Measurements from ENCODE around the gene CPSF4L. TPM values are rescaled to one million over a fixed set of nuclear protein-coding genes. Genes with fewer than 3 reads are reported as not detected.

CPSF4L gene
- total and polyA plus RNA-seq, 4 donors = 0.81 TPM; not detected in 3

GRCh38 chr17:73285603-73285908 lies 23.9 kb upstream of the CPSF4L start:
- Histone ChIP-seq H3K9me3 (ENCODE audit: control insufficient read depth, low read length) (no peaks in the 10 kb centered on the region), H3K4me1 (ENCODE audit: control insufficient read depth in 1 of 2, insufficient read depth in 2 of 2, low read length in 2 of 2) (no peaks in the 10 kb centered on the region), H3K27ac (ENCODE audit: low read depth in 1 of 2, low read length in 2 of 2) (no peak overlapping the region), H3K27me3 (ENCODE audit: control insufficient read depth in 1 of 2, insufficient read depth in 2 of 2, low read length in 1 of 2) (no peaks in the 10 kb centered on the region), H3K4me3 (ENCODE audit: low read length in 2 of 2) (no peak overlapping the region), H3K36me3 (ENCODE audit: control insufficient read depth in 1 of 2, insufficient read depth in 2 of 2, low read length in 1 of 2) (no peaks in the 10 kb centered on the region)
- 82 to 85% methylated on average over 11 to 15 of the region's 15 CpGs for WGBS, 2 donors
- intact Hi-C loops (cut with DNase I) = no loop called here
- no peak for DNase-seq
- no peak for ATAC-seq (ENCODE audit: low FRiP score)

DNA sequence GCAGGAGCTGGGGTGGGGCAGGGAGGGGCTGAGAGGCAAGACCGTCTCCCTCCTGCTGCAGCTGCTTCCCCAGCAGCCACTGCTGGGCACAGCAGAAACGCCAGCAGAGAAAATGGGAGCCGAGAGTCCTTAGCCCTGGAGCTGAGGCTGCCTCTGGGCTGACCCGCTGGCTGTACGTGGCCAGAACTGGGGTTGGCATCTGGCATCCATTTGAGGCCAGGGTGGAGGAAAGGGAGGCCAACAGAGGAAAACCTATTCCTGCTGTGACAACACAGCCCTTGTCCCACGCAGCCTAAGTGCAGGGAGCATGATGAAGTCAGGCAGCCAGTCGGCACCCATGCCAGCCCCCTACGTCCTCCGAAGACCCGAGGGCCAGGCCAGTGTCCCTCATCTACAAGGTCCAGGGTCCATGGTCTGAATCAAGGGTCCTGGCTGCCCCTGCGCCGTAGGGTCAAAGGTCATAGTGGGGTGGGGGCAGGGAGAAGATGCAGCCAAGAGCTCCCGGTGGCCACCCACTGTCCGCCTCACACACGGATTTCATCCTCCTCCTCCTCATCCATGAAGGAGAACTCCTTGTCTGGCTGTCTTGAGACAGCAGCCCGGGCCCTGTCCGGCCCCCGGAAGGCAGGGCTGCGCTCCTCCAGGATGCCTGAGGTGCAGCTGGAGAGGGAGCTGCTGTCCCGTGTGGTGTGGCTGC lies 23.4 kb upstream of the CPSF4L start:
- no peak overlapping the region for H3K27ac ChIP-seq (ENCODE audit: low read depth in 1 of 2, low read length in 2 of 2)
- H3K4me1 ChIP-seq (ENCODE audit: control insufficient read depth in 1 of 2, insufficient read depth in 2 of 2, low read length in 2 of 2) = no peaks in the 10 kb centered on the region
- intact Hi-C loops (cut with DNase I) = no loop called here
- H3K36me3 ChIP-seq (ENCODE audit: control insufficient read depth in 1 of 2, insufficient read depth in 2 of 2, low read length in 1 of 2) = no peaks in the 10 kb centered on the region
- H3K9me3 ChIP-seq (ENCODE audit: control insufficient read depth, low read length) = no peaks in the 10 kb centered on the region
- DNase-seq (no peak), ATAC-seq (ENCODE audit: low FRiP score) (no peak)
- no peaks in the 10 kb centered on the region for H3K27me3 ChIP-seq (ENCODE audit: control insufficient read depth in 1 of 2, insufficient read depth in 2 of 2, low read length in 1 of 2)
- 67 to 78% methylated on average over 18 to 20 of the region's 20 CpGs for WGBS, 2 donors
- no peak overlapping the region for H3K4me3 ChIP-seq (ENCODE audit: low read length in 2 of 2)

- intact Hi-C loops (cut with DNase I) = no loop called here
- DNase-seq = no peak
- Histone ChIP-seq H3K36me3 (ENCODE audit: control insufficient read depth in 1 of 2, insufficient read depth in 2 of 2, low read length in 1 of 2) (no peaks in the 10 kb centered on the region), H3K27ac (ENCODE audit: low read depth in 1 of 2, low read length in 2 of 2) (no peak overlapping the region), H3K4me3 (ENCODE audit: low read length in 2 of 2) (no peak overlapping the region), H3K4me1 (ENCODE audit: control insufficient read depth in 1 of 2, insufficient read depth in 2 of 2, low read length in 2 of 2) (no peaks in the 10 kb centered on the region), H3K9me3 (ENCODE audit: control insufficient read depth, low read length) (no peaks in the 10 kb centered on the region), H3K27me3 (ENCODE audit: control insufficient read depth in 1 of 2, insufficient read depth in 2 of 2, low read length in 1 of 2) (no peaks in the 10 kb centered on the region)
- no peak for ATAC-seq (ENCODE audit: low FRiP score)
- 73 to 76% methylated on average over 8 of the region's 8 CpGs for WGBS, 2 donors
Observed at GRCh38 chr17:73284354-73284753, 22.7 kb upstream of the CPSF4L start.

DNA sequence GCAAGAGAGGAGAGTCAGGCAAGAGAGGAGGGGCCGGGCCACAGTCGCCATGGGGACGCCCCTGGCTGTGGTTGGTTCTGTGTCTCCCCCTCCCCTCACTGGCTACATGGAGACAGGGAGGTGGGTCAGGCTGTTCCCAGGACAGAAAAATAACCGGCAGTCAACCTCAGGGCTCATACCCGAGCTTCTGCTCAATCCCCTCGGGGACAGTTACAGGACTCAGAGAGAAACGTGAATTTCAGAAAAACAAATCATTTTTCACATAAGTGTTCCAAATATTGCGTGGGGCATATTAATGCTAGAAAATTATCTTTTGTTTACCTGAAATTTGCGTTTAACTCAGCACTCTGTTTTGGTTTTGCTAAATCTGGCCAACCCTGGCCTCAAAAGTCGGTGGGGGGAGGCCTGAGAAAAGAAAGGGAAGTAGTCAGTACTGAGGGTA lies 22.2 kb upstream of the CPSF4L start:
- Histone ChIP-seq H3K9me3 (ENCODE audit: control insufficient read depth, low read length) (no peaks in the 10 kb centered on the region), H3K27ac (ENCODE audit: low read depth in 1 of 2, low read length in 2 of 2) (no peak overlapping the region), H3K36me3 (ENCODE audit: control insufficient read depth in 1 of 2, insufficient read depth in 2 of 2, low read length in 1 of 2) (no peaks in the 10 kb centered on the region), H3K4me3 (ENCODE audit: low read length in 2 of 2) (no peak overlapping the region), H3K4me1 (ENCODE audit: control insufficient read depth in 1 of 2, insufficient read depth in 2 of 2, low read length in 2 of 2) (no peaks in the 10 kb centered on the region), H3K27me3 (ENCODE audit: control insufficient read depth in 1 of 2, insufficient read depth in 2 of 2, low read length in 1 of 2) (no peaks in the 10 kb centered on the region)
- WGBS, 2 donors = 28 to 47% methylated on average over 10 of the region's 10 CpGs
- ATAC-seq (ENCODE audit: low FRiP score) = no peak
- DNase-seq = no peak
- intact Hi-C loops (cut with DNase I) = no loop called here

DNA sequence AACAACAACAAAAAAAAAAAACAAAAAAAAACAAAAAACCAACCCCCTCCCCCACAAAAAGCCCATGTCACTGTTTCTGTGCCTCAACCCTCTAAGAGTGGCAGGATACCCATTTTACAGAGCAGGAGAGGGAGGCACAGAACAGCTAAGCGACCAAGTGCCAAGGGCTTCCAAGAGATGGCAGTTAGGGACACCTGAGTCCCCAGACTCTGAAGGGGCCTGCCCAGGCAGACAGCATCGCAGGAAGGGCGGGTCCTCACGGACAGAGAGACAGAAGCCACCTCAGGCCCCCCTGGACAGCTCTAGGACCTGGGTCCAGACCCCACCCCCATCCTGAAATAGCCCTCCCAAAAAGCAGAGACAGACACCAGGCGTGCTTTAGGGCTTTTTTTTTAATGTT lies 21.6 kb upstream of the CPSF4L start:
- Histone ChIP-seq H3K4me3 (ENCODE audit: low read length in 2 of 2) (no peak overlapping the region), H3K9me3 (ENCODE audit: control insufficient read depth, low read length) (no peaks in the 10 kb centered on the region), H3K36me3 (ENCODE audit: control insufficient read depth in 1 of 2, insufficient read depth in 2 of 2, low read length in 1 of 2) (no peaks in the 10 kb centered on the region), H3K27ac (ENCODE audit: low read depth in 1 of 2, low read length in 2 of 2) (no peak overlapping the region), H3K4me1 (ENCODE audit: control insufficient read depth in 1 of 2, insufficient read depth in 2 of 2, low read length in 2 of 2) (peaks cover 0 to 3% of the 10 kb centered on the region in 2 donors), H3K27me3 (ENCODE audit: control insufficient read depth in 1 of 2, insufficient read depth in 2 of 2, low read length in 1 of 2) (no peaks in the 10 kb centered on the region)
- intact Hi-C loops (cut with DNase I) = no loop called here
- ATAC-seq (ENCODE audit: low FRiP score) (no peak), DNase-seq (no peak)
- WGBS, 2 donors = 85 to 89% methylated on average over 5 of the region's 5 CpGs

DNA sequence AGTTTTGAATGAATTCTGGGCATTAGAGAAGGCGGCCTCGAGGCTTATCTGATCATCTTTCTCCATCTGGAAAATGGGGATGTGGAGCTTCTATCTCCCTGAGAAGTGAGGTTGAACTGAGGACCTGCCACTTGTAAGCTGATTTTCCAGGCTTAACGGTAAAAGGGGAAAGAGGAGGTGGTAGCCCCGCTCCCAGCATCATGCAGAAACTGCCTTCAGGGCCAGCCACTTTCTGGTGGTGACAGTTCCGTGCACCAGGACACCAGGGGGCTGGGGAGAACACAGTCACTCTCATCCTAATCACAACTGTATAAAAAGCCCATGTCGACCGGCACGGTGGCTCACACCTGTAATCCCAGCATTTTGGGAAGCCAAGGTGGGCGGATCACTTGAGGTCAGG lies 20.9 kb upstream of the CPSF4L start:
- intact Hi-C loops (cut with DNase I) = no loop called here
- ATAC-seq (ENCODE audit: low FRiP score) (no peak), DNase-seq (no peak)
- no peaks in the 10 kb centered on the region for H3K27me3 ChIP-seq (ENCODE audit: control insufficient read depth in 1 of 2, insufficient read depth in 2 of 2, low read length in 1 of 2)
- no peaks in the 10 kb centered on the region for H3K36me3 ChIP-seq (ENCODE audit: control insufficient read depth in 1 of 2, insufficient read depth in 2 of 2, low read length in 1 of 2)
- no peaks in the 10 kb centered on the region for H3K9me3 ChIP-seq (ENCODE audit: control insufficient read depth, low read length)
- peaks cover 0 to 3% of the 10 kb centered on the region in 2 donors for H3K4me1 ChIP-seq (ENCODE audit: control insufficient read depth in 1 of 2, insufficient read depth in 2 of 2, low read length in 2 of 2)
- H3K4me3 ChIP-seq (ENCODE audit: low read length in 2 of 2) = no peak overlapping the region
- 92 to 97% methylated on average over 9 of the region's 9 CpGs for WGBS, 2 donors
- no peak overlapping the region for H3K27ac ChIP-seq (ENCODE audit: low read depth in 1 of 2, low read length in 2 of 2)

DNA sequence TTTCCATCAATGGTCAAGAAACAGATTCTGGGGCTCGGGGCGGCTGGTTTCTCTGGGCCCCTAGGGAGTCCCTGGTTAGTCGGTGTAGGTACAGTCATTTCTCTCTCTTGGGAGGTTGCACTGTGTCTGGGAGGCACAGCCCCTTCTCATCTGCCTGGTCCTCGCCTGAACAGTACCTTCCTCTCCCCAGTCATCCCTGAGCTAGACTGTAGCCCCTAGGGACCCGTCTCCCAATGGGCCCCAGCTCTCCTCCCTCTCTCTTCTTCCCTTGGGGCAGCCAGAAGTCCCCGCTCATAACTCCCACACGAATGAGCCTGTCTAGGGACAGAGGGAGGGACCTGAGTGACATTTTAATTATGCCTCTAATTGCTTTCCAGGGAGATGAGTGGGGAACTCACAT lies 20.2 kb upstream of the CPSF4L start:
- intact Hi-C loops (cut with DNase I) = no loop called here
- WGBS, 2 donors = 81 to 84% methylated on average over 7 of the region's 7 CpGs
- no peak for ATAC-seq (ENCODE audit: low FRiP score)
- Histone ChIP-seq H3K9me3 (ENCODE audit: control insufficient read depth, low read length) (no peaks in the 10 kb centered on the region), H3K27me3 (ENCODE audit: control insufficient read depth in 1 of 2, insufficient read depth in 2 of 2, low read length in 1 of 2) (no peaks in the 10 kb centered on the region), H3K36me3 (ENCODE audit: control insufficient read depth in 1 of 2, insufficient read depth in 2 of 2, low read length in 1 of 2) (no peaks in the 10 kb centered on the region), H3K4me1 (ENCODE audit: control insufficient read depth in 1 of 2, insufficient read depth in 2 of 2, low read length in 2 of 2) (peaks cover 0 to 3% of the 10 kb centered on the region in 2 donors), H3K27ac (ENCODE audit: low read depth in 1 of 2, low read length in 2 of 2) (no peak overlapping the region), H3K4me3 (ENCODE audit: low read length in 2 of 2) (no peak overlapping the region)
- DNase-seq = no peak

GRCh38 chr17:73280191-73280590 lies 18.5 kb upstream of the CPSF4L start:
- intact Hi-C loops (cut with DNase I) = no loop called here
- WGBS, 2 donors = 97 to 98% methylated on average over 12 of the region's 12 CpGs
- ATAC-seq (ENCODE audit: low FRiP score) = no peak
- Histone ChIP-seq H3K36me3 (ENCODE audit: control insufficient read depth in 1 of 2, insufficient read depth in 2 of 2, low read length in 1 of 2) (no peaks in the 10 kb centered on the region), H3K4me1 (ENCODE audit: control insufficient read depth in 1 of 2, insufficient read depth in 2 of 2, low read length in 2 of 2) (peaks cover 0 to 3% of the 10 kb centered on the region in 2 donors), H3K9me3 (ENCODE audit: control insufficient read depth, low read length) (no peaks in the 10 kb centered on the region), H3K27me3 (ENCODE audit: control insufficient read depth in 1 of 2, insufficient read depth in 2 of 2, low read length in 1 of 2) (no peaks in the 10 kb centered on the region), H3K4me3 (ENCODE audit: low read length in 2 of 2) (no peak overlapping the region), H3K27ac (ENCODE audit: low read depth in 1 of 2, low read length in 2 of 2) (no peak overlapping the region)
- no peak for DNase-seq

DNA sequence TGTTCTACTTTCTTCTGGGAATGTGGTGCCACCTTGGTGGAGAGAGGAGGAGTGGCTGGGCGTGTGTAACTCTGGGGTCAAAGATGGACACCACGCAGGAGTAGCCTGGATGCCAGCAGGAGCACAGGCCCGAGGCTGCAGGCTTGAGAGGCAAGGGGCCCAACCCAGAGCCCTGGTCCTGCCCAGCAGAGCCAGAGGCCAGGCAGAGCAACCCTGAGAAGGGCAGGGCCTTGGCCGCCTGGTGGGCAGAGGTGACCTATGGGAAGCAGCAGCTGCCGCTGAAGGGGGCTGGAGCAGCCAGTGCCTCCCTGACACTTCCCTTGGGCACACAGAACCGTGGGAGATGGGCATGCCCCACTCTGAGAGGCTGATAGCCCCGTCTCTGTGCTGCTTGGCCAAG lies 18.0 kb upstream of the CPSF4L start:
- 92% methylated on average over 7 of the region's 7 CpGs for WGBS, 2 donors
- no peaks in the 10 kb centered on the region for H3K9me3 ChIP-seq (ENCODE audit: control insufficient read depth, low read length)
- H3K27me3 ChIP-seq (ENCODE audit: control insufficient read depth in 1 of 2, insufficient read depth in 2 of 2, low read length in 1 of 2) = no peaks in the 10 kb centered on the region
- H3K36me3 ChIP-seq (ENCODE audit: control insufficient read depth in 1 of 2, insufficient read depth in 2 of 2, low read length in 1 of 2) = no peaks in the 10 kb centered on the region
- DNase-seq (no peak), ATAC-seq (ENCODE audit: low FRiP score) (no peak)
- intact Hi-C loops (cut with DNase I) = loop anchor here in 1 of 2 donors (5.0 kb wide), 1 partner anchor 68 kb away; no protein-coding TSS in a partner anchor
- H3K27ac ChIP-seq (ENCODE audit: low read depth in 1 of 2, low read length in 2 of 2) = no peak overlapping the region
- H3K4me1 ChIP-seq (ENCODE audit: control insufficient read depth in 1 of 2, insufficient read depth in 2 of 2, low read length in 2 of 2) = peaks cover 0 to 3% of the 10 kb centered on the region in 2 donors
- H3K4me3 ChIP-seq (ENCODE audit: low read length in 2 of 2) = no peak overlapping the region
